AG04450 (cell line): ENCODE data around the gene DNAJB2. TPM values are rescaled to one million over a fixed set of nuclear protein-coding genes. Genes with fewer than 3 reads are reported as not detected.

Experiments
- CTCF ChIA-PET: fragments of 300-600, 350-600 bp; formaldehyde crosslinking; extraction: SDS; loops from one replicate; lab custom pipeline; 2022; ENCODE audit warnings: antibody characterized with exemption, inconsistent platforms; lab: Charles Lee
- POLR2A ChIA-PET: fragments of 350-600 bp; formaldehyde crosslinking; extraction: SDS; loops from one replicate; lab custom pipeline; 2021; ENCODE audit warnings: antibody characterized with exemption, inconsistent platforms; lab: Yijun Ruan, JAX
- DNase-seq: peaks from one replicate; pipeline ENCODE4 v3.0.0-alpha.2; 2011; ENCODE audit warnings: low read depth, low spot score
- H3K27ac ChIP-seq: one replicate; pipeline ENCODE4 v1.5.1; 2012; ENCODE audit warnings: low read depth, low read length, control low read depth
- H3K27me3 ChIP-seq: one replicate; pipeline ENCODE4 v1.6.0; 2012; ENCODE audit warnings: low read length; ENCODE audit not compliant: control insufficient read depth, insufficient read depth
- H3K4me3 ChIP-seq: 2 replicates; pipeline ENCODE4 v1.5.1; 2011; ENCODE audit warnings: mild to moderate bottlenecking, low read depth, low read length, control low read depth
- H3K9me3 ChIP-seq: 2 replicates; pipeline ENCODE4 v1.5.1; 2012; ENCODE audit warnings: low read length; ENCODE audit not compliant: control insufficient read depth, insufficient read depth
- CTCF ChIP-seq: IDR thresholded peaks from 2 replicates; pipeline ENCODE4 v1.5.1; 2011; ENCODE audit warnings: low read depth, low read length, control low read depth, inconsistent platforms
- polyA plus RNA-seq: library from polyadenylated mRNA; depleted of rRNA; stranded (reverse); fragments of >200 nt; gene quantifications from 2 replicates; pipeline ENCODE4 v1.2.3, GENCODE V29; 2011

The DNAJB2 gene
- polyA plus RNA-seq, 1 experiment, result 40.6 TPM

DNA sequence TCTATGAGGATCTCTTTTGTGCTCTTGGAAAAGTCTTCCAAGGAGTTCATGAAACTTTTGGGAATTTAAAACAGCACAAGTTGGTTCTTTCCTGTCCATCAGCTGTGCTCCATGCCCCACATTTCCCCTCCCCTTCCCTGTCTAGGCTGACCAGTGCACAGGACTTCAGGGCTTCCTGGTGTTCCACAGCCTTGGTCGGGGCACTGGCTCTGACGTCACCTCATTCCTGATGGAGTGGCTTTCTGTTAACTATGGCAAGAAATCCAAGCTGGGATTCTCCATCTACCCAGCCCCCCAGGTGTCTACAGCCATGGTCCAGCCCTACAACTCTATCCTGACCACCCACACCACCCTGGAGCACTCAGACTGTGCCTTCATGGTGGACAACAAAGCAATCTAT lies 8.1 kb upstream of the DNAJB2 start:
- CTCF ChIA-PET, result interaction anchor here (1.9 kb wide), 1 partner anchor 24 kb away, joined by 6 read pairs; no protein-coding TSS in a partner anchor

GRCh38 chr2:219272356-219272755 lies 6.8 kb upstream of the DNAJB2 start:
- TF ChIP-seq CTCF, result no peak
- ChIA-PET POLR2A (no interaction called here), CTCF (interaction anchor here (1.1 kb wide), 1 partner anchor 23 kb away, joined by 4 read pairs; no protein-coding TSS in a partner anchor)
- no peak for DNase-seq
- Histone ChIP-seq H3K27me3 (peaks cover 6% of the 10 kb centered on the region), H3K4me3 (no peak overlapping the region), H3K27ac (no peak overlapping the region), H3K9me3 (no peaks in the 10 kb centered on the region)

More for the DNA sequence above, 8.1 kb upstream of the DNAJB2 start:
- POLR2A ChIA-PET, result no interaction called here
- Histone ChIP-seq H3K27me3 (peaks cover 14% of the 10 kb centered on the region), H3K4me3 (no peak overlapping the region), H3K9me3 (no peaks in the 10 kb centered on the region), H3K27ac (no peak overlapping the region)
- DNase-seq, result no peak
- TF ChIP-seq CTCF, result no peak

DNA sequence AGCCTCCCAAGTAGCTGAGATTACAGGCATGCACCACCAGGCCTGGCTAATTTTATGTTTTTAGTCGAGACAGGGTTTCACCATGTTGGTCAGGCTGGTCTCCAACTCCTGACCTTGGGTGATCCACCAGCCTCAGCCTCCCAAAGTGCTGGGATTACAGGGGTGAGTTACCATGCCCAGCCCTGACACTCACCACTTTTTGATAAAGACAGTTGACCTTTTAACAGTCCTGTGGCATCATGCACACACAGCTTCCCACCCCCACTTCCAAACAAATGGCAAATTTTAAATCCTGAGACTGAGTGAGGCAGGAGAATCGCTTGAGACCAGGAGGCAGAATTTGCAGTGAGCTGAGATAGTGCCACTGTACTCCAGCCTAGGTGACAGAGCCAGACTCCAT lies 6.2 kb upstream of the DNAJB2 start:
- POLR2A ChIA-PET, result no interaction called here

GRCh38 chr2:219273937-219274336 lies 5.2 kb upstream of the DNAJB2 start:
- ChIA-PET CTCF (interaction anchor here (1.2 to 1.6 kb wide), 4 partner anchors 18 to 114 kb away, joined by 3 to 9 read pairs (median 4); no protein-coding TSS in a partner anchor), POLR2A (interaction anchor here (1.1 kb wide), 1 partner anchor 20 kb away, joined by 3 read pairs; the partner anchor contains the start of gene TUBA4A)
- H3K27ac ChIP-seq, result peak overlapping the region; percentile 68
- no peaks in the 10 kb centered on the region for H3K9me3 ChIP-seq
- no peak for TF ChIP-seq CTCF
- no peak overlapping the region for H3K4me3 ChIP-seq
- DNase-seq, result no peak
- peaks cover 4% of the 10 kb centered on the region for H3K27me3 ChIP-seq

More for the DNA sequence above, 6.2 kb upstream of the DNAJB2 start:
- H3K4me3 ChIP-seq, result no peak overlapping the region
- DNase-seq, result no peak
- TF ChIP-seq CTCF, result no peak
- CTCF ChIA-PET, result interaction anchor here (1.1 to 1.6 kb wide), 3 partner anchors 19 to 113 kb away, joined by 3 to 4 read pairs (median 4); no protein-coding TSS in a partner anchor
- H3K9me3 ChIP-seq, result no peaks in the 10 kb centered on the region
- H3K27ac ChIP-seq, result no peak overlapping the region
- H3K27me3 ChIP-seq, result peaks cover 4% of the 10 kb centered on the region

GRCh38 chr2:219274361-219274921 lies 4.7 kb upstream of the DNAJB2 start:
- DNase-seq, result peak; percentile 37
- no peaks in the 10 kb centered on the region for H3K9me3 ChIP-seq
- TF ChIP-seq CTCF, result no peak
- H3K4me3 ChIP-seq, result 0 out of 2 replicates have a peak overlapping the region, but pooled peaks have one; percentile 13
- H3K27ac ChIP-seq, result peak overlapping the region; percentile 68
- H3K27me3 ChIP-seq, result peaks cover 4% of the 10 kb centered on the region
- CTCF ChIA-PET, result interaction anchor here (1.2 to 1.6 kb wide), 4 partner anchors 18 to 115 kb away, joined by 3 to 9 read pairs (median 4); no protein-coding TSS in a partner anchor
- POLR2A ChIA-PET, result interaction anchor here (0.7 to 1.1 kb wide), 2 partner anchors 21 to 22 kb away, joined by 3 to 4 read pairs; partner anchors contain the start of genes TUBA4A and TUBA4B
